NB4 (cell line): Measurements from ENCODE around the gene ZNF629.

Experiments
- DNase-seq: peaks from one replicate; pipeline ENCODE4 v3.0.0; 2010; ENCODE audit warnings: low read depth
- H3K4me3 ChIP-seq: one replicate; pipeline ENCODE4 v1.5.1; 2011; ENCODE audit warnings: mild to moderate bottlenecking, low read depth, low read length, moderate library complexity
- MYC ChIP-seq: IDR thresholded peaks from 2 replicates; pipeline ENCODE4 v1.6.1; 2011; ENCODE audit warnings: low read depth, low read length
- POLR2A ChIP-seq: IDR thresholded peaks from 2 replicates; pipeline ENCODE4 v1.6.1; 2011; ENCODE audit warnings: mild to moderate bottlenecking; ENCODE audit not compliant: insufficient read length; ENCODE audit errors: extremely low read depth
- TF ChIP-seq, protein P1 (sequence below): IDR thresholded peaks from one replicate; pipeline ENCODE4 v1.5.1; 2012; ENCODE audit warnings: low read depth, low read length
- TF ChIP-seq, protein P2 (sequence below): IDR thresholded peaks from 2 replicates; pipeline ENCODE4 v1.6.1; 2011; ENCODE audit warnings: low read depth, low read length

ZNF629 gene

DNA sequence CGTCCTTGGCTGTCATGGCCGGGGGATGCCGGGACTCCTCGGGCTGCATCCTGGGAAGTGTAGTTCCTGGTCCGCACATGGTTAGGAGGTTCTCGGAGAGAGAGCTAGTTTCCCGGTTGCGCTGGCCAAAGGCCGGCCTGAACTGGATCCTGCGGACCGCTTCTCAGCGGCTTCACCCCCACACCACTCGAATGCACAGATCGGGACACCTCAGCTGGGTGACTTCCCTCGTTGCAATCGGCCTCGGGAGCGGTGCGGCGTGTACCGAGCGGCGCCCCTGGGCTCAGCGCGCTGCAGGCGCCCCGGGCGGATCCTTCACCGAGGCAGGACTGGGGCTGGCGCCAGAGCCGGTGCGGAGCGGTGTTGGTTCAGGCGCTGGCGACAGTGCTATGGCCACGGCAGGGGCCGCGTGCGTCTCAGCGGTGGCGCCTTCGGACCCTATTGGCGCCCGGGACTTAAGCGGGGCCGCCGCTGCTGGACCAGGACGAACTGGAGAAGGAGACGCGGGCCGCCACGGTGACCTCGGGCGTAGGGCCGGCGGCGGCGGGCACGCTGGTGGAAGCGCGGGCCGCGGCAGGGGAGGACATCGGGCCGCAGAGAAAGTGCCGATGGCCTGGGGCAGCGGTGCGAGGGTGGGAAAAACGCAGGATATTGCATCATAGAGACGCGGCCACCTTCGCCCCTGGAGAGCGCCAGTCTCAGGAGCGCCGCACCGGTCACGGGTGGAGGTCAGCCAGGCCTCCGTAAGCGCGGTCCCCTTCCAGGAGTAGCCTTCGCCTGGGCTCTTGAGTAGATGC lies 11.4 kb downstream of the ZNF629 start:
- peak overlapping the region; percentile 77 for H3K4me3 ChIP-seq
- peak; percentile 90 for DNase-seq
- TF ChIP-seq MYC, result peak; percentile 98
- TF ChIP-seq, protein P1, sequence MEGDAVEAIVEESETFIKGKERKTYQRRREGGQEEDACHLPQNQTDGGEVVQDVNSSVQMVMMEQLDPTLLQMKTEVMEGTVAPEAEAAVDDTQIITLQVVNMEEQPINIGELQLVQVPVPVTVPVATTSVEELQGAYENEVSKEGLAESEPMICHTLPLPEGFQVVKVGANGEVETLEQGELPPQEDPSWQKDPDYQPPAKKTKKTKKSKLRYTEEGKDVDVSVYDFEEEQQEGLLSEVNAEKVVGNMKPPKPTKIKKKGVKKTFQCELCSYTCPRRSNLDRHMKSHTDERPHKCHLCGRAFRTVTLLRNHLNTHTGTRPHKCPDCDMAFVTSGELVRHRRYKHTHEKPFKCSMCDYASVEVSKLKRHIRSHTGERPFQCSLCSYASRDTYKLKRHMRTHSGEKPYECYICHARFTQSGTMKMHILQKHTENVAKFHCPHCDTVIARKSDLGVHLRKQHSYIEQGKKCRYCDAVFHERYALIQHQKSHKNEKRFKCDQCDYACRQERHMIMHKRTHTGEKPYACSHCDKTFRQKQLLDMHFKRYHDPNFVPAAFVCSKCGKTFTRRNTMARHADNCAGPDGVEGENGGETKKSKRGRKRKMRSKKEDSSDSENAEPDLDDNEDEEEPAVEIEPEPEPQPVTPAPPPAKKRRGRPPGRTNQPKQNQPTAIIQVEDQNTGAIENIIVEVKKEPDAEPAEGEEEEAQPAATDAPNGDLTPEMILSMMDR, result no peak
- TF ChIP-seq, protein P2, sequence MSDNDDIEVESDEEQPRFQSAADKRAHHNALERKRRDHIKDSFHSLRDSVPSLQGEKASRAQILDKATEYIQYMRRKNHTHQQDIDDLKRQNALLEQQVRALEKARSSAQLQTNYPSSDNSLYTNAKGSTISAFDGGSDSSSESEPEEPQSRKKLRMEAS, result peak; percentile 94
- TF ChIP-seq POLR2A, result peak; percentile 58

DNA sequence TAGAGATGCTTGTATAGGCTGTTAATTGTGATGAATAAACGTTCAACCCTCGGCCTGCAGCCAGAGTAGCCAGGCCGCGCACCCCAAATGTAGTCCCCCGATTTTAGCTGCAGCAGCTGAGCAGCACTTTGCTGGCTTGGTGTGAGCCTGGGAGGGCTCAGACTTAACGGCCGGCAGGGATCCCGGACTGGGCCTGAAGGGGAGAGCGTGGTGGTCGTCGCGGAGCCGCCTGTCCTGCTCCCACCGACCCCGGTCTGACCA lies 11.9 kb downstream of the ZNF629 start:
- peak overlapping the region; percentile 77 for H3K4me3 ChIP-seq
- TF ChIP-seq, protein P1, result no peak
- TF ChIP-seq MYC (no peak), POLR2A (no peak)
- TF ChIP-seq, protein P2, result no peak
- no peak for DNase-seq

DNA sequence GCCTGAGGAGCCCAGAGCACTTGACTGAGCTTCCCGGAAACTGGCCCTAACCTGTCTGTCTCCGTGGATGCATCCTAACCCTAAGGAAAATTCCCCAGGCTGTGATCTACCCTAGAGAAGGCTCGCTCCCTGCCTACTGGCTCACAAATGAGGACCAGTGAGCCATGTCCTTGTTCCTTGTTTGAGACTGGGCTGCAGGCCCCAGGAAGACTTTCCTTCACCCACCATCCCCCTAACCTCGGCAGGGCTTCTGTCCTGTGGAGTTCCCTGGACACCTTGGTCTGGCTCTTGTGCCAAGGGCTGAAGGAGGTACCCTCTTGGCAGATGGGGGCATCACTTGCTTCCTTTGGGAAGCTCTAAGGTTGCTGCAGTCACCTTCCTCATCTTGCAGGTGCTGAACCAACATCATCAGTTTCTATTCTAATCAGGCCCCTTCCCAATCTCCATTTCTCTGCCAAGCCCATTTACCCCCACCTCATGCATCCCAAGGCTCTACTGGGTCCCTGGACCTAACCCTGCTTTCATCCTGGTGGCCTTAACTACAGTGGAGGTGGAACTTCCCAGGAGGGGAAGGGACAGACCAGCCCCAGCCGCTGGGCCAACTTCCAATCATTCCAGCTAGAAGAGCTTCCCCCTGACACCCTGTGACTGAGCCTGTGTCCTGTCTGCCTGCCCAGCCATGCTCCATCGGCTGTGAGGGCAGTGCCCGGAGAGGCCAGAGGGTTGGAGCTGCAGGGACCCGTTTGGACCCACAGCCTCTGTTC lies 12.5 kb downstream of the ZNF629 start:
- peak overlapping the region; percentile 77 for H3K4me3 ChIP-seq
- TF ChIP-seq, protein P2, result no peak
- TF ChIP-seq MYC (no peak), POLR2A (peak; percentile 14)
- no peak for DNase-seq

DNA sequence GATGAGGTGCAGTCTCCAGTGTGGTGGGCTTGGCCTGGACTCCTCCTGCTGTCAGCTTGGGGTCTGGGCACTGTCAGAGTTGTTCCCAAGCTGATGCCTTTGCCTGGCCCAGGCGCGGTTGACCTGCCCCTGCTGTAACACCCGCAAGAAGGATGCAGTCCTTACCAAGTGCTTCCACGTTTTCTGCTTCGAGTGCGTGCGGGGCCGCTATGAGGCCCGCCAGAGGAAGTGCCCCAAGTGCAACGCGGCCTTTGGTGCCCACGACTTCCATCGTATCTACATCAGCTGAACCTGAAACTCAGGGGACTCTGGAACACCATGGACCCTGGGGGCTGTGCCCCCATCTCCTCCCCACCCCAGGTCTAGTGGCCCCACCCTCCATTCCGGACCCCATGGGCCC lies 13.2 kb downstream of the ZNF629 start:
- DNase-seq, result no peak
- TF ChIP-seq, protein P2, result no peak
- TF ChIP-seq POLR2A (no peak), MYC (no peak)
- TF ChIP-seq, protein P1, result no peak
- H3K4me3 ChIP-seq, result no peak overlapping the region

DNA sequence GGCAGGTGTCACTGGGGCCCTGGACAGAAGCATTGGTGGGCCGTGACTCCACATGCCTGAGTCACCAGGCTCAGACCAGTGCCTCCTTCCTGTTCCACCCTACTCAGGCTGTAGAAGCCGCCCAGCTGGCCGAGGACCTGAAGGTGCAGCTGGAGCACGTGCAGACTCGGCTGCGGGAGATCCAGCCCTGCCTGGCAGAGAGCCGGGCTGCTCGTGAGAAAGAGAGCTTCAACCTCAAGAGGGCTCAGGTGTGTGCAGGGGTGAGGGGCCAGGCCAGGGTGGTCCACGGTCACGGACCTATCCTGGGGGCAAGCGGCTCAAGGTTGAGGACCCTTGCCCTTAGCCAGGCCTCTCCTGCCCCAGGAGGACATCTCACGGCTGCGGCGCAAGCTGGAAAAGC lies 15.3 kb downstream of the ZNF629 start:
- no peak overlapping the region for H3K4me3 ChIP-seq
- TF ChIP-seq POLR2A (no peak), MYC (no peak)
- TF ChIP-seq, protein P1, result no peak
- TF ChIP-seq, protein P2, result no peak
- DNase-seq, result no peak

DNA sequence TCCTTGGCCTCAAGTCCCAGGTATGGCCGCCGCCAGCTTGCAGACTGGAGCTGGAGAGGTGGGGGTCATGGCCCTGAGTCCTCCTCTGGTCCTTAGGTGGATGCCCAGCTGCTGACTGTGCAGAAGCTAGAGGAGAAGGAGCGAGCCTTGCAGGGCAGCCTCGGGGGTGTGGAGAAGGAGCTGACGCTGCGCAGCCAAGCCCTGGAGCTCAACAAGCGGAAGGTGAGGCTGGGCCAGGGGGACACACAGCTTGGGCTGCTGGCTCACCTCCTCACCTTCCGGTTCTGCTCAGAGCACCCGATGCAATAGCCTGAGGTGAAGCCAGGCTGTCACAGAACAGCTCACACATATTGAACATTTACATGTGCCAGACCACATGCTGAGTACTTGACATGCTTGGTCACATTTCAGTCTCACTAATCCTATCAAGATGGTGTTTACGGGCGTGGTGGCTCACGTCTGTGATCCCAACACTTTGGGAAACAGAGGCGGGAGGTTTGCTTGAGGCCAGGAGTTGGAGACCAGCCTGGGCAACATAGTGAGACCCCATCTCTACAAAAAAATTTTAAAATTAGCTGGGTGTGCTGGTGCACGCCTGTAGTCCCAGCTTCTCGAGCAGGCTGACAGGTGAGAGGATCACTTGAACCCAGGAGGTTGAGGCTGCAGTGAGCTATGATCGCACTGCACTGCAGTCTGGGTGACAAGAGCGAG lies 17.5 kb downstream of the ZNF629 start:
- TF ChIP-seq, protein P2, result no peak
- TF ChIP-seq MYC (no peak), POLR2A (no peak)
- TF ChIP-seq, protein P1, result no peak
- DNase-seq, result no peak
- H3K4me3 ChIP-seq, result no peak overlapping the region
